K562 (cell line): ENCODE results near the gene ZNF302. TPM values are rescaled to one million over a fixed set of nuclear protein-coding genes. Genes with fewer than 3 reads are reported as not detected.

ENCODE experiments used
- CBFA2T2 ChIP-seq: fragments of 450-650 bp; conservative IDR thresholded peaks from 2 replicates; pipeline ENCODE4 v1.6.1; 2017; ENCODE audit warnings: mild to moderate bottlenecking
- MTA1 ChIP-seq: fragments of 450-650 bp; IDR thresholded peaks from 2 replicates; pipeline ENCODE4 v1.6.1; 2017; ENCODE audit warnings: borderline replicate concordance
- SMARCA4 ChIP-seq: fragments of 450-650 bp; IDR thresholded peaks from 2 replicates; pipeline ENCODE4 v1.6.1; 2016
- TBL1XR1 ChIP-seq, 2 experiments: IDR thresholded peaks; 2 replicates each; pipeline ENCODE4 v1.6.1; 2012; ENCODE audit warnings: improper control_type of control experiment in 2 of 2, low read length in 2 of 2, mild to moderate bottlenecking in 1 of 2
- ZNF766 ChIP-seq: fragments of 200-800 bp; sonication (Bioruptor generic); conservative IDR thresholded peaks from 2 replicates; pipeline ENCODE4 v1.6.1; 2016; ENCODE audit warnings: missing genetic modification characterization, missing compliant biosample characterization
- polyA plus RNA-seq, 8 experiments: library from polyadenylated mRNA; depleted of rRNA in 4 of 8; stranded (reverse) in 5 of 8; unstranded in 3 of 8; fragments of >200 nt; fragmentation: Nextera tagmentation in 2 of 8; fragmentation: Illumina TruSeq in 1 of 8; extraction: Ambion mirVana in 2 of 8; extraction: Trizol in 1 of 8; gene quantifications; 2 replicates each; pipeline versions ENCODE4 v1.2.1 to v1.2.3, GENCODE V29; 2011 to 2014; ENCODE audit warnings: inconsistent platforms in 1 of 8, missing spikeins in 1 of 8
- small RNA-seq: library from RNA; depleted of rRNA; stranded (forward); fragments of <200 nt; gene quantifications from one replicate; pipeline ENCODE3, GENCODE V24; 2014
- total RNA-seq, 7 experiments: library from RNA; depleted of rRNA in 6 of 7; stranded (reverse); fragments of >200 nt in 6 of 7; fragmentation: Illumina TruSeq in 2 of 7; extraction: Trizol in 2 of 7; gene quantifications; 2 replicates each; pipeline versions ENCODE4 v1.2.1 to v1.2.3, GENCODE V29; 2011 to 2021; ENCODE audit warnings: low replicate concordance in 1 of 7
- TF ChIP-seq, protein P1 (sequence below), 2 experiments: fragments of 450-650 bp in 1 of 2; sonication (generic) in 1 of 2; formaldehyde crosslinking in 1 of 2; IDR thresholded peaks in 1 of 2; conservative IDR thresholded peaks in 1 of 2; 2 replicates each; pipeline versions ENCODE4 v1.6.1 to v1.8.1; 2016 to 2023; ENCODE audit warnings: mild to moderate bottlenecking in 2 of 2, moderate library complexity in 2 of 2, inconsistent platforms in 1 of 2, missing genetic modification reagents in 1 of 2
- TF ChIP-seq, protein P2 (sequence below): fragments of 450-650 bp; IDR thresholded peaks from 2 replicates; pipeline ENCODE4 v1.6.1; 2014; ENCODE audit warnings: low read depth, mild to moderate bottlenecking, moderate library complexity, borderline replicate concordance
- TF ChIP-seq, protein P3 (sequence below): fragments of 450-650 bp; IDR thresholded peaks from 2 replicates; pipeline ENCODE4 v1.6.1; 2016; ENCODE audit warnings: mild to moderate bottlenecking

ZNF302 gene
- total and polyA plus RNA-seq, 9 of the 15 experiments (the other 6 are each of a cell fraction or from before 2014, with no cell fraction given) = 0.08 to 1.0 (median 0.27) TPM; not detected in 1

DNA sequence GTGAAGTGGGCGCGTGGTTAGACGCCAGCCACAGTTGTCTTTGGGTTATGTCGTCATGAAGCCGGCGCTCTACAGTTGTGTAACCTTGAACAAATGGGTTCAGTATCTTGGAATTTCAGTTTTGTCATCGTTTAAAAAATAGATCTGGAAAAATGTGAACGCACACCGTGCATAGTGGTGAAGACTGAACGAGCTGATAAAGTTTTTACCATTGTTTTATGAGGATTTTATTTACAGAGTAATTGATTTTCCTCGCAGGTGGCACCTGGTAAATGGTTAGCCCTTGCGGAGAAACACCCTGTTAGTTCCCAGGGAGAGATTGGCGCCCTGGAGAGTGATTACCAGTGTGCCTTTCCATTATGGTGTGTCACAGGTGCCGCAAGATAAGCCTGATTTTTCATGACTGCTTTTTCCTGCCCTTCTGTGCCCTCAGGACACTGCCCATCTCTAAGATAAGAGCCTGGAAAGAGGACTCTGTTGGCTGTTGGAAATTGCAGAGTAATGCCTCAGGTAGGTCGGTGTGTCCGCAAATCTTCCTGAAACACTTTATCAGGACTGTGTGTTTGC is 57.1 kb downstream of the ZNF302 start (continued):
- TF ChIP-seq, protein P1, sequence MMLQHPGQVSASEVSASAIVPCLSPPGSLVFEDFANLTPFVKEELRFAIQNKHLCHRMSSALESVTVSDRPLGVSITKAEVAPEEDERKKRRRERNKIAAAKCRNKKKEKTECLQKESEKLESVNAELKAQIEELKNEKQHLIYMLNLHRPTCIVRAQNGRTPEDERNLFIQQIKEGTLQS (IDR thresholded peaks at IDR 0.05) = peak; percentile 75; the same call in 1 of the 2 replicates
- TF ChIP-seq, protein P1 (CRISPR knock-in tag; conservative IDR thresholded peaks at IDR 0.05) = no peak
- TF ChIP-seq CBFA2T2 = peak; percentile 52
- TF ChIP-seq, protein P2, sequence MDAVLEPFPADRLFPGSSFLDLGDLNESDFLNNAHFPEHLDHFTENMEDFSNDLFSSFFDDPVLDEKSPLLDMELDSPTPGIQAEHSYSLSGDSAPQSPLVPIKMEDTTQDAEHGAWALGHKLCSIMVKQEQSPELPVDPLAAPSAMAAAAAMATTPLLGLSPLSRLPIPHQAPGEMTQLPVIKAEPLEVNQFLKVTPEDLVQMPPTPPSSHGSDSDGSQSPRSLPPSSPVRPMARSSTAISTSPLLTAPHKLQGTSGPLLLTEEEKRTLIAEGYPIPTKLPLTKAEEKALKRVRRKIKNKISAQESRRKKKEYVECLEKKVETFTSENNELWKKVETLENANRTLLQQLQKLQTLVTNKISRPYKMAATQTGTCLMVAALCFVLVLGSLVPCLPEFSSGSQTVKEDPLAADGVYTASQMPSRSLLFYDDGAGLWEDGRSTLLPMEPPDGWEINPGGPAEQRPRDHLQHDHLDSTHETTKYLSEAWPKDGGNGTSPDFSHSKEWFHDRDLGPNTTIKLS = peak; percentile 5; the same call in 1 of the 2 replicates
- TF ChIP-seq SMARCA4 = peak; percentile 29; the same call in 1 of the 2 replicates
- 0 out of 2 replicates have a peak, but pooled peaks have one; percentile 9 for TF ChIP-seq ZNF766
- peak; percentile 99; the same call in 1 of the 2 replicates for TF ChIP-seq MTA1
- peak in 1 of 2 experiments; percentile 96; a peak in 2 of 4 replicates for TF ChIP-seq TBL1XR1 (IDR thresholded peaks at IDR 0.05; ENCODE audit: low read length in 2 of 2)
- TF ChIP-seq, protein P3, sequence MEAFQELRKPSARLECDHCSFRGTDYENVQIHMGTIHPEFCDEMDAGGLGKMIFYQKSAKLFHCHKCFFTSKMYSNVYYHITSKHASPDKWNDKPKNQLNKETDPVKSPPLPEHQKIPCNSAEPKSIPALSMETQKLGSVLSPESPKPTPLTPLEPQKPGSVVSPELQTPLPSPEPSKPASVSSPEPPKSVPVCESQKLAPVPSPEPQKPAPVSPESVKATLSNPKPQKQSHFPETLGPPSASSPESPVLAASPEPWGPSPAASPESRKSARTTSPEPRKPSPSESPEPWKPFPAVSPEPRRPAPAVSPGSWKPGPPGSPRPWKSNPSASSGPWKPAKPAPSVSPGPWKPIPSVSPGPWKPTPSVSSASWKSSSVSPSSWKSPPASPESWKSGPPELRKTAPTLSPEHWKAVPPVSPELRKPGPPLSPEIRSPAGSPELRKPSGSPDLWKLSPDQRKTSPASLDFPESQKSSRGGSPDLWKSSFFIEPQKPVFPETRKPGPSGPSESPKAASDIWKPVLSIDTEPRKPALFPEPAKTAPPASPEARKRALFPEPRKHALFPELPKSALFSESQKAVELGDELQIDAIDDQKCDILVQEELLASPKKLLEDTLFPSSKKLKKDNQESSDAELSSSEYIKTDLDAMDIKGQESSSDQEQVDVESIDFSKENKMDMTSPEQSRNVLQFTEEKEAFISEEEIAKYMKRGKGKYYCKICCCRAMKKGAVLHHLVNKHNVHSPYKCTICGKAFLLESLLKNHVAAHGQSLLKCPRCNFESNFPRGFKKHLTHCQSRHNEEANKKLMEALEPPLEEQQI = no peak

Small RNAs within 50 kb of the gene (small RNA-seq; reads per million reads assigned to genes)
- gene RF00611 = not detected

Other genes starting within 250 kb of the ZNF302 start
- gene UBA2, start 249.3 kb upstream of the ZNF302 start, total RNA-seq (2014; rRNA removed) = 249 and 271 TPM in 2 replicates
- 297 and 375 TPM in 2 replicates for gene UBA2, start 249.3 kb upstream of the ZNF302 start, total RNA-seq (2014; rRNA removed; fragmentation: Illumina TruSeq; extraction: Trizol)
- 264 and 274 TPM in 2 replicates for gene UBA2, start 249.3 kb upstream of the ZNF302 start, total RNA-seq (2015; rRNA removed; fragmentation: Illumina TruSeq; extraction: Trizol)
- 196 and 199 TPM in 2 replicates for gene UBA2, start 249.3 kb upstream of the ZNF302 start, total RNA-seq (2021)
- gene UBA2, start 249.3 kb upstream of the ZNF302 start, polyA plus RNA-seq (2011; rRNA removed) = 345 and 444 TPM in 2 replicates
- 230 and 254 TPM in 2 replicates for gene UBA2, start 249.3 kb upstream of the ZNF302 start, polyA plus RNA-seq (2014; fragmentation: Illumina TruSeq; extraction: Trizol)
- 10 to 100 TPM; 80.0 to 89.7 TPM for gene UBA2, start 249.3 kb upstream of the ZNF302 start, polyA plus RNA-seq (2014; fragmentation: Nextera tagmentation; extraction: Ambion mirVana)
- gene UBA2, start 249.3 kb upstream of the ZNF302 start, polyA plus RNA-seq (2014; rRNA removed) = 266 and 283 TPM in 2 replicates
- gene WTIP, start 195.9 kb upstream of the ZNF302 start, total RNA-seq (2014; rRNA removed) = 0.14 and 0.16 TPM in 2 replicates
- gene WTIP, start 195.9 kb upstream of the ZNF302 start, total RNA-seq (2014; rRNA removed; fragmentation: Illumina TruSeq; extraction: Trizol) = 0.07 TPM in 1 of 2 replicates, not detected in the other
- 0.49 and 0.51 TPM in 2 replicates for gene WTIP, start 195.9 kb upstream of the ZNF302 start, total RNA-seq (2015; rRNA removed; fragmentation: Illumina TruSeq; extraction: Trizol)
- gene WTIP, start 195.9 kb upstream of the ZNF302 start, total RNA-seq (2021) = 0.31 and 0.53 TPM in 2 replicates
- 0.38 and 0.81 TPM in 2 replicates for gene WTIP, start 195.9 kb upstream of the ZNF302 start, polyA plus RNA-seq (2011; rRNA removed)
- gene WTIP, start 195.9 kb upstream of the ZNF302 start, polyA plus RNA-seq (2014; fragmentation: Illumina TruSeq; extraction: Trizol) = 0.16 and 0.28 TPM in 2 replicates
- gene WTIP, start 195.9 kb upstream of the ZNF302 start, polyA plus RNA-seq (2014; fragmentation: Nextera tagmentation; extraction: Ambion mirVana) = under 1 TPM in 1 of 2 experiments, not detected in 1; under 0.01 TPM
- 0.11 and 0.54 TPM in 2 replicates for gene WTIP, start 195.9 kb upstream of the ZNF302 start, polyA plus RNA-seq (2014; rRNA removed)
- gene SCGB2B2, start 519 bp upstream of the ZNF302 start, total RNA-seq (2014; rRNA removed) = 0.20 TPM in 1 of 2 replicates, not detected in the other
- gene SCGB2B2, start 519 bp upstream of the ZNF302 start, total RNA-seq (2014; rRNA removed; fragmentation: Illumina TruSeq; extraction: Trizol) = not detected in 2 replicates
- 0.08 TPM in 1 of 2 replicates, not detected in the other for gene SCGB2B2, start 519 bp upstream of the ZNF302 start, total RNA-seq (2015; rRNA removed; fragmentation: Illumina TruSeq; extraction: Trizol)
- not detected in 2 replicates for gene SCGB2B2, start 519 bp upstream of the ZNF302 start, total RNA-seq (2021)
- not detected in 2 replicates for gene SCGB2B2, start 519 bp upstream of the ZNF302 start, polyA plus RNA-seq (2011; rRNA removed)
- gene SCGB2B2, start 519 bp upstream of the ZNF302 start, polyA plus RNA-seq (2014; fragmentation: Illumina TruSeq; extraction: Trizol) = not detected in 2 replicates
- gene SCGB2B2, start 519 bp upstream of the ZNF302 start, polyA plus RNA-seq (2014; fragmentation: Nextera tagmentation; extraction: Ambion mirVana) = not detected
- gene SCGB2B2, start 519 bp upstream of the ZNF302 start, polyA plus RNA-seq (2014; rRNA removed) = not detected in 2 replicates
- 8.4 and 13.6 TPM in 2 replicates for gene ZNF181, start 56.6 kb downstream of the ZNF302 start, total RNA-seq (2014; rRNA removed)
- gene ZNF181, start 56.6 kb downstream of the ZNF302 start, total RNA-seq (2014; rRNA removed; fragmentation: Illumina TruSeq; extraction: Trizol) = 12.5 and 12.6 TPM in 2 replicates
- 11.5 and 12.1 TPM in 2 replicates for gene ZNF181, start 56.6 kb downstream of the ZNF302 start, total RNA-seq (2015; rRNA removed; fragmentation: Illumina TruSeq; extraction: Trizol)
- 9.4 and 10.1 TPM in 2 replicates for gene ZNF181, start 56.6 kb downstream of the ZNF302 start, total RNA-seq (2021)
- 10.1 and 14.3 TPM in 2 replicates for gene ZNF181, start 56.6 kb downstream of the ZNF302 start, polyA plus RNA-seq (2011; rRNA removed)
- gene ZNF181, start 56.6 kb downstream of the ZNF302 start, polyA plus RNA-seq (2014; fragmentation: Illumina TruSeq; extraction: Trizol) = 11.7 and 11.8 TPM in 2 replicates
- 1 to 10 TPM; 4.3 to 6.9 TPM for gene ZNF181, start 56.6 kb downstream of the ZNF302 start, polyA plus RNA-seq (2014; fragmentation: Nextera tagmentation; extraction: Ambion mirVana)
- gene ZNF181, start 56.6 kb downstream of the ZNF302 start, polyA plus RNA-seq (2014; rRNA removed) = 14.1 and 20.3 TPM in 2 replicates
- gene ZNF599, start 95.5 kb downstream of the ZNF302 start, total RNA-seq (2014; rRNA removed) = 3.2 and 4.3 TPM in 2 replicates
- 2.2 and 2.8 TPM in 2 replicates for gene ZNF599, start 95.5 kb downstream of the ZNF302 start, total RNA-seq (2014; rRNA removed; fragmentation: Illumina TruSeq; extraction: Trizol)
- 2.3 TPM in 2 replicates for gene ZNF599, start 95.5 kb downstream of the ZNF302 start, total RNA-seq (2015; rRNA removed; fragmentation: Illumina TruSeq; extraction: Trizol)
- 3.2 and 3.3 TPM in 2 replicates for gene ZNF599, start 95.5 kb downstream of the ZNF302 start, total RNA-seq (2021)
- 4.4 and 5.8 TPM in 2 replicates for gene ZNF599, start 95.5 kb downstream of the ZNF302 start, polyA plus RNA-seq (2011; rRNA removed)
- 2.4 and 2.8 TPM in 2 replicates for gene ZNF599, start 95.5 kb downstream of the ZNF302 start, polyA plus RNA-seq (2014; fragmentation: Illumina TruSeq; extraction: Trizol)
- under 1 TPM; 0.71 to 0.73 TPM for gene ZNF599, start 95.5 kb downstream of the ZNF302 start, polyA plus RNA-seq (2014; fragmentation: Nextera tagmentation; extraction: Ambion mirVana)
- 6.0 and 6.7 TPM in 2 replicates for gene ZNF599, start 95.5 kb downstream of the ZNF302 start, polyA plus RNA-seq (2014; rRNA removed)
- 7.1 and 10.8 TPM in 2 replicates for gene ZNF30, start 249.2 kb downstream of the ZNF302 start, total RNA-seq (2014; rRNA removed)
- 10.7 and 11.1 TPM in 2 replicates for gene ZNF30, start 249.2 kb downstream of the ZNF302 start, total RNA-seq (2014; rRNA removed; fragmentation: Illumina TruSeq; extraction: Trizol)
- gene ZNF30, start 249.2 kb downstream of the ZNF302 start, total RNA-seq (2015; rRNA removed; fragmentation: Illumina TruSeq; extraction: Trizol) = 9.0 and 10.6 TPM in 2 replicates
- gene ZNF30, start 249.2 kb downstream of the ZNF302 start, total RNA-seq (2021) = 10.3 and 11.4 TPM in 2 replicates
- gene ZNF30, start 249.2 kb downstream of the ZNF302 start, polyA plus RNA-seq (2011; rRNA removed) = 8.3 and 9.7 TPM in 2 replicates
- gene ZNF30, start 249.2 kb downstream of the ZNF302 start, polyA plus RNA-seq (2014; fragmentation: Illumina TruSeq; extraction: Trizol) = 8.3 and 9.8 TPM in 2 replicates
- 10 to 100 TPM in 1 of 2 experiments, 1 to 10 TPM in 1; 9.2 to 13.4 TPM for gene ZNF30, start 249.2 kb downstream of the ZNF302 start, polyA plus RNA-seq (2014; fragmentation: Nextera tagmentation; extraction: Ambion mirVana)
- gene ZNF30, start 249.2 kb downstream of the ZNF302 start, polyA plus RNA-seq (2014; rRNA removed) = 7.3 and 7.6 TPM in 2 replicates